ENCODE data around the gene TUBA1B.

TUBA1B gene

DNA sequence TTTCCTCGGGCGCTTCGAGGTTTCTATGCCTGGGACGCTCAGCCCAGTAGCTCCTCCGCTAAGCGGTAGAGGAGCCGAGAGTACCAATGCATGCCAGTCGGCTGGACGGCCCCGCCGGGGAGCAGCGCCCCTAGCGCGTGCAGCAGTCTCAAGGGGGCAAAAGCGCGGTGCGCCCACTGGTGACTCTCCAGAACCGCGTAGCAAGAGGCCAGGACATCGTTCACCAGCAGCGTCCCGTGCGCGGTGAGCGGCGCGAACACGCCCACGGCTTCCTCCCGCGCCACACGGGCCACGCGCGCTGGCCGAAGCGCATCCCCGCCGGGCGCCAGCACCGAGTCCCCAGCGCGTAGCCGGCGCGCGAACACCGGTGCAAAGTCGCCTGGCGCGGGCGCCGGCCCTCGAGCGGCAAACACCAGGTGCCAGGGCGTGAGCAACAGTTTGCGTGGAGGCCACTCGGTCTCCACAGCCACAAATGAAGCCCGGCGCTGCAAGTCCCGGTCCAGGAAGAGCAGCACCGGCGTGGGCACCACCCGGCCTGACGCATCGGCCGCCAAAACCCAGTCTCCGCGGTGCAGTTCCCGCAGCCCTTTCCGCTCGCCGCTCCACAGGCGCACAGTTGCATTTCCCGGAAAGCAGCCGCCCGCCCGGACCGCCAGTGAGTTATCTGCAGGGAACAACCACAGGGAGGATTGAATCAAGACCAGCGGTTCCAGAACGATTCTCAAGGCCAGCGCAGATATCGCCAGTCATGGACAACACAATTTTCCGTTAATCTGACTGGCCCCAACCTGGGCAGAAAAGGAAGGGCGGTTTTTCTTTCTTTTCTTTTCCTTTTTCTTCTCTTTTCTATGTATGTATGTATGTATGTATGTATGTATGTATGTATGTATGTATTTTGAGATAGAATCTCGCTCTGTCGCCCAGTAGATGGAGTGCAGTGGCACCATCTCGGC is 41.1 kb downstream of the TUBA1B start:
- peak; percentile 74 for DNase-seq

DNA sequence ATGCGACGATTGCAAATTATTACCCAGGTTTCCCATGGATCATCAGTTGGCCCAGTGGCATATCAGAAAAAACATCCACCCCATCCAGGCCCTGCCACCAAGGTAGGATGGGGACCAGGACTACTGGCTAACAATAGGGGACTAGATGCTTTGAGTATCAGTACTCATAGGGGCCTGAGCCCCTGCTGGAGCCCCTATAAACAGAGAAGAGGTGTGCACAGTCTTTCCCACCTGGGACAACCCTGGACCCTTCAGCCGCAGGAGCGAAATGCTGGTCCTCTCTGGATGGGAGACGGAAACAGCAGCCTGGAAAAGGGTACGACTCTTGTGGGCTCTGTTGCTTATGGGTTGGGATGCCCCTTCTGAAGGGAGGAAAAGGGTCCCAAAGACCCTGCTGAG is 42.3 kb downstream of the TUBA1B start:
- DNase-seq, result no peak

DNA sequence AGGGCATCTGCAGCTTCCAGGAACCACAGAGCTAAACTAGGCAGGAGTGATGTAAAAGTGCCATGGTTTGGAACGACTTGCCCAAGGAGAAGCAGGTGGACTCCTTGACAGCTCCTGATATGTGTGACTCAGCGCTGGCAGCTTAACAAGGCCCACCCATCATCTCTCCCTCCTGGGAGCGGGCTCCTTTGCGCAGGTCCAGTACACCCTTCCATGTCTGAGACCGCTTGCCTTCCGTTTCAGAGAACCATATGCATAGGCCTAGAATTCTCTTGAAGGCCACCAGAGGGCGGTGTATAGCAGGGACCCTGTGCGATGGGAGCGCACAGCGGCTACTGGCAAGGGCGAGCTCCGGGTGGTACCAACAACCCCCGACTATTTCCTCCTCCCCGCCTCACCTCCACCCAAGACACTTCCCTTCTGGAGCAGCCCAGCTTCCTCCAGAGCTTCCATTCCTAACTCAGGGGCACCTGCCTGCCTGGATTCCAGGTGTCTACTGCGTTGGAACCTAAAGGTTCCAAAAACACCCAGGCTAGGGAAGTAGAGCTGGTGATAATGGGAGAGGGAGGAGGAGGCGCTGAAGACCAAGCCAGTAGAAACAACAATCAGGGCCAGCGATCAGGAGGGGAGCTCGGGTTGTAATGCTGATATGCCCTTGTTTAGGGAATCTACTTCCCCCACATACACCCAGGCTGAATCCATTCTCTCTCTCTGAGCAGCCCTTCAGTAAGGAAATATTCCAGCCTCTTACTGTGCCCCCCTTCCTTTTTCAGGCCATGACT is 42.9 kb downstream of the TUBA1B start:
- peak; percentile 98 for DNase-seq

DNA sequence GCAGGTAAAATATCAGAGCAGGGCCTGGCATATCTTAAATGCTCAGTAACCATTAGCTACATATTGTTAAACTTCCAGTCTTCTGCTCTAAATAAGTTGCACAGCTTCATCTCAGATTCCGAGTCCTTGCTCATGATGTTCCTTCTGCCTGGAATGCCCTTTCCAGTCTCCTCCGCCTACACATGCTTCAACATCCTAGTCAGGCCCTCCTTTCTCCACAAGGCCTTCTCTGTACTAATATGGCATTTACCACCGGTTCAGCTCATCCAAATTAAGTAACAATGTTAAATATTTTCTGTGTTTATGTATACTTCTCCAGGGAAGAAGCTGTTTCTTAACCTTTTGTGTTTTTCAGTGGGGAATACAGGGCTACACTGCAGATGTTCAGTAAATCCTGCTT is 45.1 kb downstream of the TUBA1B start:
- DNase-seq, result no peak

DNA sequence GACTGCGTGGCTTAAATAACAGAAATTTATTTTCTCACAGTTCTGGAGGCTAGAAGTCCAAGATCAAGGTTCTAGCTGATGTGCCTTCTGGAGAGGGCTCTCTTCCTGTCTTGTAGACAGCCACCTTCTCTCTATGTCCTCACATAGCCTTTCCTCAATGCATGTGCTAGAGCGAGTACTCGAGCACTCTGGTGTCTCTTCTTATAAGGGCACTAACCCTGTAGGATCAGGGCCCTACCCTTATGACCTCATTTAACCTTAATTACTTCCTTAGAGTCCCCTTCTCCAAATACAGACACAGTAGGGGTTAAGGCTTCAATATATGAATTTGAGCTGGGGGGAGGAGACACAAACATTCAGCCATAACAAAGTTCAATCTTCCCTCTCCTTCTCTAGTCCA is 46.8 kb downstream of the TUBA1B start:
- no peak for DNase-seq

DNA sequence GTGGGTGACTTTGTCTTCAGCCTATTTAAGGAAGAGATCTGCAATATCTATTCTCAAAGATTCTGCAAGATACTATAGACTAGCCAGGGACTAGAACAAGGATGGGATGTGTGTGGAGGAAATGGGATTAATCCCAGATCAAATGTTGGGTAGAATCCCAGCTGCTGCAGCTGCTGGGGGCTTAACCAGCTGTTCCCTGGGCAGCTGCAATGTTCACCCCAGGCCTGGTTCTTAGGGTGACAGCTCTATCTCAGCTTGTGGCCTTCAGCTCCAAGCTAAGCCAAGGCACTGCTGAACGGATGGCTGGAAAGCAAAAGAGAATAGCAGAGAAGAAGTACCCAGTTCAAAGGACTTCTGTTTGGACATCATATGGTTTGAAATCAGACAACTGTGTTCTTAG is 51.4 kb downstream of the TUBA1B start:
- DNase-seq, result no peak
